Parathyroid adenoma (tissue), 2 donors: ENCODE data around the gene CHMP1B.

Experiments
- H2AFZ ChIP-seq: fragments of 300-600 bp; sonication (generic); one replicate; pipeline ENCODE4 v1.7.0; 2017; ENCODE audit warnings: antibody characterized with exemption, mild to moderate bottlenecking
- H3K27ac ChIP-seq: fragments of 300-600 bp; sonication (generic); one replicate; pipeline ENCODE4 v1.7.0; 2017
- H3K27me3 ChIP-seq: fragments of 300-600 bp; sonication (generic); one replicate; pipeline ENCODE4 v1.7.0; 2017; ENCODE audit warnings: low read length; ENCODE audit not compliant: control insufficient read depth, insufficient read depth
- H3K36me3 ChIP-seq: fragments of 300-600 bp; sonication (generic); one replicate; pipeline ENCODE4 v1.7.0; 2017; ENCODE audit warnings: low read length; ENCODE audit not compliant: control insufficient read depth, insufficient read depth
- H3K4me1 ChIP-seq: fragments of 300-600 bp; sonication (generic); one replicate; pipeline ENCODE4 v1.7.0; 2017; ENCODE audit warnings: control low read depth
- H3K4me2 ChIP-seq: fragments of 300-600 bp; sonication (generic); one replicate; pipeline ENCODE4 v1.7.0; 2017; ENCODE audit warnings: low read length
- H3K4me3 ChIP-seq: fragments of 300-600 bp; sonication (generic); one replicate; pipeline ENCODE4 v1.7.0; 2017; ENCODE audit warnings: low read depth, low read length
- H3K79me2 ChIP-seq: fragments of 300-600 bp; sonication (generic); one replicate; pipeline ENCODE4 v1.7.0; 2017; ENCODE audit warnings: control low read depth
- H3K9ac ChIP-seq: fragments of 300-600 bp; sonication (generic); one replicate; pipeline ENCODE4 v1.7.0; 2017; ENCODE audit warnings: mild to moderate bottlenecking
- H3K9me3 ChIP-seq: fragments of 300-600 bp; sonication (generic); one replicate; pipeline ENCODE4 v1.7.0; 2017; ENCODE audit warnings: low read length; ENCODE audit not compliant: control insufficient read depth
- TF ChIP-seq, protein P1 (sequence below): fragments of 300-600 bp; sonication (generic); IDR thresholded peaks from one replicate; pipeline ENCODE4 v1.7.0; 2017; ENCODE audit warnings: antibody characterized with exemption, mild to moderate bottlenecking
- donor health status: primary hyperparathyroidism.

Gene CHMP1B

DNA sequence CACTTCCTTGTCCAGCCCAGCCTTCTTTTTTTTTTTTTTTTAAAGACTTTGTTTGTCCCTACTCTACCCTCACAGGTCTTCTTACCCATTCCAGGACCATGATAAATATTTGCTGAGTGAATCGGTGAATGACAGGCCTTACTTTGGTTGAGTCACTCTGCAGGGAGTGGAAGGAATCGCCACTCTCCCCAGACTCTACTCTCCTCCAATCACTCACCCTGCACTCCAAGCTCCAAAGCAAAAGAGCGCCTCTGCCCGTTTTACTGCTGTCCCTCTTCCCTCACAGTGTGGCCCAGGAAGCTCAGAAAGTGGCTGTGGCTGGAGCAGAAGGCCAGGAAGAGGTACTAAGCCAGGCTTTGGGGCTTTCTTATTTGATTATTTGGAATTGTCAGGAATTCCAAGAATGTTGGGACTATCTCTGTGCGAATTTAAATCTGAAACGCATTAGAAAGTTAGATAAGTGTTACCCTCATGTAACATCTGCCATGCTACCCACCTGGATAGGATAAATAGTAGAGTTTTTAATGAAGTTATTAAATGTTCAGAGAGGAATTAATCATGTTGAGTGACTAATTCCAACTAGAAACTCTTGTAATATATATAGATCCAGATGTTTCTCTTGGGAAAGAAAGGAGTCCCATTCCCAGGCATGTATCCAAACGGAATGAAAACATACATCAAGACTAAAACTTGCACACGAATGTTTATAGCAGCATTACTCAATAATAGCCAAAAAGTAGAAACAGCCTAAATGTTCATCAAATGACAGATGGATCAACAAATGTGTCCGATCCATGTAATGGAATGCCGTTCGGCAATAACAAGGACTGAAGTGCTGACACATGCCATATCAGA lies 43.0 kb upstream of the CHMP1B start:
- Histone ChIP-seq H3K9ac (no peak overlapping the region), H3K4me3 (no peak overlapping the region), H3K79me2 (no peaks in the 10 kb centered on the region), H2AFZ (no peak overlapping the region), H3K4me1 (no peaks in the 10 kb centered on the region), H3K27me3 (no peaks in the 10 kb centered on the region), H3K27ac (no peak overlapping the region), H3K4me2 (no peak overlapping the region), H3K9me3 (no peaks in the 10 kb centered on the region), H3K36me3 (no peaks in the 10 kb centered on the region)
- TF ChIP-seq, protein P1, sequence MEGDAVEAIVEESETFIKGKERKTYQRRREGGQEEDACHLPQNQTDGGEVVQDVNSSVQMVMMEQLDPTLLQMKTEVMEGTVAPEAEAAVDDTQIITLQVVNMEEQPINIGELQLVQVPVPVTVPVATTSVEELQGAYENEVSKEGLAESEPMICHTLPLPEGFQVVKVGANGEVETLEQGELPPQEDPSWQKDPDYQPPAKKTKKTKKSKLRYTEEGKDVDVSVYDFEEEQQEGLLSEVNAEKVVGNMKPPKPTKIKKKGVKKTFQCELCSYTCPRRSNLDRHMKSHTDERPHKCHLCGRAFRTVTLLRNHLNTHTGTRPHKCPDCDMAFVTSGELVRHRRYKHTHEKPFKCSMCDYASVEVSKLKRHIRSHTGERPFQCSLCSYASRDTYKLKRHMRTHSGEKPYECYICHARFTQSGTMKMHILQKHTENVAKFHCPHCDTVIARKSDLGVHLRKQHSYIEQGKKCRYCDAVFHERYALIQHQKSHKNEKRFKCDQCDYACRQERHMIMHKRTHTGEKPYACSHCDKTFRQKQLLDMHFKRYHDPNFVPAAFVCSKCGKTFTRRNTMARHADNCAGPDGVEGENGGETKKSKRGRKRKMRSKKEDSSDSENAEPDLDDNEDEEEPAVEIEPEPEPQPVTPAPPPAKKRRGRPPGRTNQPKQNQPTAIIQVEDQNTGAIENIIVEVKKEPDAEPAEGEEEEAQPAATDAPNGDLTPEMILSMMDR, result no peak

DNA sequence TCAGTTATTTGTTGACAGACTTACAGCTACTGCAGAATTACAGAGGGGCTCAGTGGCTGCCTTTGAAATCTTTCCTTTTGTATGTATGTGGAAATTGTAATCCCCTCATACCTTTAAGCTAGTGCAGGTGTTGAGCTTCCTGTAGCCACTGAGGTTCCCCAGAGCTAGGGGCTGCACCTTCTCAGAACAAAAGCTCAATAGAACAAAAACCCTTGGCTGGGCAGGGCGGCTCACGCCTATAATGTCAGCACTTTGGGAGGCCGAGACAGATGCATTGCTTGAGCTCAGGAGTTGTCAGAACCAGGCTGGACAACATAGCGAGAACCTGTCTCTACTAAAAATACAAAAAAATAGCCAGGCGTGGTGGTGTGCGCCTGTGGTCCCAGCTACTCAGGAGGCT lies 41.3 kb upstream of the CHMP1B start:
- H3K27ac ChIP-seq, result no peak overlapping the region
- H3K4me2 ChIP-seq, result no peak overlapping the region
- no peaks in the 10 kb centered on the region for H3K79me2 ChIP-seq
- no peak overlapping the region for H3K9ac ChIP-seq
- H3K4me3 ChIP-seq, result no peak overlapping the region
- no peaks in the 10 kb centered on the region for H3K36me3 ChIP-seq
- no peaks in the 10 kb centered on the region for H3K27me3 ChIP-seq
- no peaks in the 10 kb centered on the region for H3K9me3 ChIP-seq
- no peaks in the 10 kb centered on the region for H3K4me1 ChIP-seq
- TF ChIP-seq, protein P1, result no peak
- no peak overlapping the region for H2AFZ ChIP-seq

DNA sequence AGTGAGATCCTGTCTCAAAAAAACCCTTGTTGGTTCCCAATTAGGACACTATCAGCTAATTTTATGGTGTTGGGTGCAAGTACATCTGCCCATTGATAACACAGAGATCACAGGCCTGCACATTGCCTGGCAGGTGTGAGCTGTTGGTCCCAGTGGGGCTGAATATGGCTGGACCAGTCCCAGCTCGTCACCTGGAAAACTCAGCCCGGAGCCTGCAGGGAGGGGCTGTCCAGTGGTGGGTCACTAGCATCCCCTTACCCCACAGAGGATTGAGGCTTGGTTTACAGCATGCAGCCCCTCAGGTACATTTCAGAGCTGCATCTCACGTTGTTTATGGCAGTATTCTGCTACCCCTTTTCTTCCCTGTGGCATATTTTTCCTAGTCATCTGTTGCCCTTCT lies 40.8 kb upstream of the CHMP1B start:
- Histone ChIP-seq H2AFZ (no peak overlapping the region), H3K4me3 (no peak overlapping the region), H3K9me3 (no peaks in the 10 kb centered on the region), H3K9ac (no peak overlapping the region), H3K27ac (no peak overlapping the region), H3K4me2 (no peak overlapping the region), H3K27me3 (no peaks in the 10 kb centered on the region), H3K36me3 (no peaks in the 10 kb centered on the region), H3K4me1 (no peaks in the 10 kb centered on the region), H3K79me2 (no peaks in the 10 kb centered on the region)
- TF ChIP-seq, protein P1, result no peak

DNA sequence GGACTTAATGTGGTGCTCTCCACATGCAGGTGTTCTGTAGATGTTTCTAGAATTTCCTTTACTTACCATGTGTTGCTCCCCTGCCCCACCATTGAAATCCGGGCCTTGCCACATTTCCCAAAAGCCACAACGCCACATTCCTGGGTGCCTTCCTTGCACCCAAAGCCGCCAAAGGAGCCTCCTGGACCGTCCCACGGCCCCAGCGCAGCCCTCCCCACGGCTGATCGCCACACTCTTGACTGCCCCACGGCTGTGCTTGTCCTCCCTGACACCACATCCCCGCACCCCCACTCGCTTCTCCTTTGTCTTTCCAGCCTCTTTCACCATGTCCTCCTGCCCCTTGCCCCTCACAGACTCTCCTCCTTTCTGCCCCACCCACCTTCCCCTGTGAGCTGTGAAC lies 40.2 kb upstream of the CHMP1B start:
- Histone ChIP-seq H2AFZ (no peak overlapping the region), H3K27ac (no peak overlapping the region), H3K4me3 (no peak overlapping the region), H3K9ac (no peak overlapping the region), H3K9me3 (no peaks in the 10 kb centered on the region), H3K4me2 (no peak overlapping the region), H3K36me3 (no peaks in the 10 kb centered on the region), H3K79me2 (no peaks in the 10 kb centered on the region), H3K27me3 (no peaks in the 10 kb centered on the region), H3K4me1 (no peaks in the 10 kb centered on the region)
- TF ChIP-seq, protein P1, result no peak

DNA sequence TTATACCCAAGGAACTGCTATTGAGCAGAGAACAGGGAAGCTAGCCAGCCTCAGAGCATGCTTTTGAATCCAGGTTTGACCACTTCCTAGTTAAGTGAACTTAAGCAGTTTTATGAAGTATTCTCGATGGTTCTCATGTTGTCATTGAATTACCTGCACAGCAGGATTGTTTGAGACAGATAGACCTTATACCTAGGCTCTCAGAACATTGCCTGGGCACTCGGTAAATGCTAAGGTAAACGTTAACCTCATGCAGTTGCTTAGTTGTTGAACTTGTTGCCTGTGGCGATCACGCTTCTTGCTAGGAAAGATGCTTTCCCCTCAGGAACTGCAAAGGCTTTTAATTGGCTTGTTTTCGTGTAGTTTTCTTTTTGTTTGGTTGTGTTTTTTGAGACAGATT lies 34.0 kb upstream of the CHMP1B start:
- no peaks in the 10 kb centered on the region for H3K36me3 ChIP-seq
- H3K27ac ChIP-seq, result no peak overlapping the region
- no peak overlapping the region for H3K4me3 ChIP-seq
- no peaks in the 10 kb centered on the region for H3K4me1 ChIP-seq
- no peaks in the 10 kb centered on the region for H3K9me3 ChIP-seq
- no peak overlapping the region for H3K4me2 ChIP-seq
- TF ChIP-seq, protein P1, result no peak
- no peak overlapping the region for H3K9ac ChIP-seq
- H3K79me2 ChIP-seq, result no peaks in the 10 kb centered on the region
- no peak overlapping the region for H2AFZ ChIP-seq
- H3K27me3 ChIP-seq, result no peaks in the 10 kb centered on the region
